ENCODE measurements around the gene DHX32. TPM values are rescaled to one million over a fixed set of nuclear protein-coding genes. Genes with fewer than 3 reads are reported as not detected.
"Not testable (repeated sequence)": the region's sequence is repeated elsewhere in the genome, so short reads cannot be mapped to it uniquely, and the experiment has no call there.

The DHX32 gene
- total RNA-seq, 1 experiment from 2014 or later: 12.0 TPM

DNA sequence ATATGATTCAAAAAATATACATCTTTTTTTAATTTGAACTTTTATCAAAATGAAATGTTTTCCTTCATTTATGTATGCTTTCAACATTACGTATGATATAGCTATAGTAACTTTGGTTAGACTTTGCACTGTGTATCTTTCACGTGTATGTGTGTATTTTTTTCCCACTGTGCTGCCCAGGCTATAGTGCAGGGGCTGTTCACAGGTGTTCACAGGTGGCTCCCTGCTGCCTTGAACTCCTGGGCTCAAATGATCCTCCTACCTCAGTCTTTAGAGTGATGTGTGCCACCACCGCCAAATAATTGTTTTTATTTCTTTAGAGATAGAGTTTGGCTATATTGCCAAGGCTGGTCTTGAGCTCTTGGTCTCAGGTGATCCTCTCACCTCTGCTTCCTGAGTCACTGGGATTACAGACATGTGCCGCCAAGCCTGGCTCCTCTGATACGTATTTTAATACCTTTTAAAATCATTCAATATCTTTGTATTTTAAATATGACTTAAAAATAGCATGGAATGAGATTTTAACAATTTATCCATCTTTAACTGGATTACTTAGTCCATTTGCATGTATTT is 44.3 kb upstream of the DHX32 start:
- Histone ChIP-seq H2BK120ac (ENCODE audit: low read depth, low read length, poor library complexity, severe bottlenecking) (no peak overlapping the region), H4K5ac (ENCODE audit: insufficient read length, low read depth, low read length) (no peak overlapping the region), H4K91ac (ENCODE audit: insufficient read length, low read depth, low read length) (no peak overlapping the region), H2BK15ac (ENCODE audit: low read depth, low read length) (no peak overlapping the region), H2BK5ac (ENCODE audit: insufficient read length, low read length) (no peak overlapping the region), H3K79me2 (ENCODE audit: insufficient read depth, low read length) (no peaks in the 10 kb centered on the region), H3K27me3 (ENCODE audit: insufficient read depth, low read length) (no peaks in the 10 kb centered on the region), H4K20me1 (ENCODE audit: control insufficient read depth, insufficient read depth, insufficient read length) (no peaks in the 10 kb centered on the region), H3K4ac (ENCODE audit: low read depth, low read length) (no peak overlapping the region), H2AK5ac (ENCODE audit: insufficient read length, low read length) (no peak overlapping the region), H2AFZ (ENCODE audit: low read length) (no peak overlapping the region), H3K79me1 (ENCODE audit: insufficient read depth, low read depth, low read length, poor library complexity, severe bottlenecking) (no peaks in the 10 kb centered on the region), H3K9me3 (ENCODE audit: control insufficient read depth, low read depth, low read length) (peaks cover 6% of the 10 kb centered on the region), H3K4me1 (ENCODE audit: insufficient read depth, low read length) (no peaks in the 10 kb centered on the region), H3K56ac (ENCODE audit: insufficient read length, low read depth, low read length) (no peak overlapping the region), H3K27ac (ENCODE audit: insufficient read length, low read depth, low read length) (no peak overlapping the region), H4K8ac (replicated peaks; ENCODE audit: insufficient read length, low read depth, low read length) (no peak overlapping the region), H2BK12ac (ENCODE audit: insufficient read length, low read depth, low read length) (no peak overlapping the region), H3T11ph (ENCODE audit: low read length) (no peak overlapping the region), H3K14ac (ENCODE audit: insufficient read depth, low read length) (no peak overlapping the region), H3K23ac (ENCODE audit: insufficient read length, low read depth, low read length) (no peak overlapping the region), H3K18ac (ENCODE audit: insufficient read length, low read depth, low read length) (no peak overlapping the region), H3K9ac (ENCODE audit: extremely low read depth, insufficient read length, low read length) (no peak overlapping the region), H3K23me2 (ENCODE audit: insufficient read length, low read depth, low read length, poor library complexity, severe bottlenecking) (no peaks in the 10 kb centered on the region), H2BK20ac (ENCODE audit: low read depth, low read length, poor library complexity, severe bottlenecking) (no peak overlapping the region), H3K4me2 (ENCODE audit: insufficient read depth, insufficient read length, low read length) (no peak overlapping the region)
- no peak for DNase-seq
- Mint-ChIP-seq H3K4me3 (no peak overlapping the region), H3K9me3 (peaks cover 5 to 8% of the 10 kb centered on the region in 2 experiments), H3K36me3 (ENCODE audit: insufficient read depth in 1 of 3, low read depth in 3 of 3) (no peaks in the 10 kb centered on the region; a peak in 1 of 7 replicates), H3K27ac (no peak overlapping the region), H3K4me1 (peaks cover 0 to 9% of the 10 kb centered on the region in 2 experiments; a peak in 2 of 4 replicates), H3K27me3 (ENCODE audit: low read depth) (no peaks in the 10 kb centered on the region)
- TF ChIP-seq, protein P1, sequence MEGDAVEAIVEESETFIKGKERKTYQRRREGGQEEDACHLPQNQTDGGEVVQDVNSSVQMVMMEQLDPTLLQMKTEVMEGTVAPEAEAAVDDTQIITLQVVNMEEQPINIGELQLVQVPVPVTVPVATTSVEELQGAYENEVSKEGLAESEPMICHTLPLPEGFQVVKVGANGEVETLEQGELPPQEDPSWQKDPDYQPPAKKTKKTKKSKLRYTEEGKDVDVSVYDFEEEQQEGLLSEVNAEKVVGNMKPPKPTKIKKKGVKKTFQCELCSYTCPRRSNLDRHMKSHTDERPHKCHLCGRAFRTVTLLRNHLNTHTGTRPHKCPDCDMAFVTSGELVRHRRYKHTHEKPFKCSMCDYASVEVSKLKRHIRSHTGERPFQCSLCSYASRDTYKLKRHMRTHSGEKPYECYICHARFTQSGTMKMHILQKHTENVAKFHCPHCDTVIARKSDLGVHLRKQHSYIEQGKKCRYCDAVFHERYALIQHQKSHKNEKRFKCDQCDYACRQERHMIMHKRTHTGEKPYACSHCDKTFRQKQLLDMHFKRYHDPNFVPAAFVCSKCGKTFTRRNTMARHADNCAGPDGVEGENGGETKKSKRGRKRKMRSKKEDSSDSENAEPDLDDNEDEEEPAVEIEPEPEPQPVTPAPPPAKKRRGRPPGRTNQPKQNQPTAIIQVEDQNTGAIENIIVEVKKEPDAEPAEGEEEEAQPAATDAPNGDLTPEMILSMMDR (conservative IDR thresholded peaks at IDR 0.05): no peak
- no CpG with 5 or more reads among the region's 5 CpGs for WGBS (ENCODE audit: extremely low coverage, insufficient read length, low lambda C conversion rate)

- H3T11ph ChIP-seq (ENCODE audit: low read length); H3K27ac Mint-ChIP-seq; H3K27me3 ChIP-seq (ENCODE audit: insufficient read depth, low read length); H2BK120ac ChIP-seq (ENCODE audit: low read depth, low read length, poor library complexity, severe bottlenecking); H3K79me1 ChIP-seq (ENCODE audit: insufficient read depth, low read depth, low read length, poor library complexity, severe bottlenecking); H3K23me2 ChIP-seq (ENCODE audit: insufficient read length, low read depth, low read length, poor library complexity, severe bottlenecking); H2AFZ ChIP-seq (ENCODE audit: low read length); H3K27ac ChIP-seq (ENCODE audit: insufficient read length, low read depth, low read length); H3K23ac ChIP-seq (ENCODE audit: insufficient read length, low read depth, low read length); H2BK20ac ChIP-seq (ENCODE audit: low read depth, low read length, poor library complexity, severe bottlenecking); H3K4ac ChIP-seq (ENCODE audit: low read depth, low read length); H2BK12ac ChIP-seq (ENCODE audit: insufficient read length, low read depth, low read length); H4K8ac ChIP-seq (replicated peaks; ENCODE audit: insufficient read length, low read depth, low read length); H3K4me3 Mint-ChIP-seq; H3K4me1 Mint-ChIP-seq; H4K91ac ChIP-seq (ENCODE audit: insufficient read length, low read depth, low read length); H3K4me2 ChIP-seq (ENCODE audit: insufficient read depth, insufficient read length, low read length); H4K5ac ChIP-seq (ENCODE audit: insufficient read length, low read depth, low read length); H3K9me3 ChIP-seq (ENCODE audit: control insufficient read depth, low read depth, low read length); H3K18ac ChIP-seq (ENCODE audit: insufficient read length, low read depth, low read length); H3K4me1 ChIP-seq (ENCODE audit: insufficient read depth, low read length); H3K14ac ChIP-seq (ENCODE audit: insufficient read depth, low read length); H3K27me3 Mint-ChIP-seq (ENCODE audit: low read depth); H3K36me3 Mint-ChIP-seq (ENCODE audit: insufficient read depth in 1 of 3, low read depth in 3 of 3); H2AK5ac ChIP-seq (ENCODE audit: insufficient read length, low read length); H2BK5ac ChIP-seq (ENCODE audit: insufficient read length, low read length); H4K20me1 ChIP-seq (ENCODE audit: control insufficient read depth, insufficient read depth, insufficient read length); DNase-seq; H3K79me2 ChIP-seq (ENCODE audit: insufficient read depth, low read length); H2BK15ac ChIP-seq (ENCODE audit: low read depth, low read length); H3K9ac ChIP-seq (ENCODE audit: extremely low read depth, insufficient read length, low read length); H3K56ac ChIP-seq (ENCODE audit: insufficient read length, low read depth, low read length): not testable (repeated sequence)
- peaks cover 11 to 18% of the 10 kb centered on the region in 2 experiments for H3K9me3 Mint-ChIP-seq
- WGBS (ENCODE audit: extremely low coverage, insufficient read length, low lambda C conversion rate): no CpG with 5 or more reads among the region's 2 CpGs
Measured at GRCh38 chr10:125921643-125922306, 40.7 kb upstream of the DHX32 start.
